Heart left ventricle (tissue), 16 donors: ENCODE measurements around the gene TNS1. TPM values are rescaled to one million over a fixed set of nuclear protein-coding genes. Genes with fewer than 3 reads are reported as not detected.
A peak's percentile ranks its signal among the peaks of the same experiment; 100 is the strongest.

Source experiments
- ATAC-seq, 4 donors: fragments of 200-7000 bp; cut with Tn5 transposase; one replicate each; pipeline ENCODE4 v1.9.1; 2020 to 2022; ENCODE audit warnings: moderate library complexity in 4 of 4, mild to moderate bottlenecking in 3 of 4, moderate number of reproducible peaks in 1 of 4
- DNase-seq, 5 donors: peaks; one replicate each; pipeline ENCODE4 v3.0.0-alpha.2; 2020
- H3K27ac ChIP-seq, 12 donors: fragments of 200-600 bp; sonication (generic) in 4 of 12; one replicate each; pipeline versions ENCODE4 v1.5.0 to v1.8.0; 2016 to 2022; ENCODE audit warnings: mild to moderate bottlenecking in 2 of 12
- H3K27me3 ChIP-seq, 9 donors: fragments of 200-600 bp; sonication (generic) in 2 of 9; one replicate each; pipeline versions ENCODE4 v1.5.1 to v1.8.0; 2016 to 2022; ENCODE audit warnings: mild to moderate bottlenecking in 3 of 9
- H3K36me3 ChIP-seq, 9 donors: fragments of 200-600 bp; sonication (generic) in 2 of 9; one replicate each; pipeline versions ENCODE4 v1.5.0 to v1.8.0; 2018 to 2022; ENCODE audit warnings: mild to moderate bottlenecking in 2 of 9
- H3K4me1 ChIP-seq, 12 donors: fragments of 200-600 bp; sonication (generic) in 4 of 12; one replicate each; pipeline versions ENCODE4 v1.5.0 to v1.8.0; 2016 to 2022; ENCODE audit warnings: mild to moderate bottlenecking in 3 of 12
- H3K4me3 ChIP-seq, 12 donors: fragments of 200-600 bp; sonication (generic) in 4 of 12; one replicate each; pipeline versions ENCODE4 v1.5.0 to v1.8.0; 2017 to 2022; ENCODE audit warnings: mild to moderate bottlenecking in 9 of 12, moderate library complexity in 4 of 12
- H3K9me3 ChIP-seq, 12 donors: fragments of 200-600 bp; sonication (generic) in 4 of 12; one replicate each; pipeline versions ENCODE4 v1.5.0 to v1.8.0; 2016 to 2022; ENCODE audit warnings: mild to moderate bottlenecking in 1 of 12
- POLR2A ChIP-seq, 2 donors: fragments of 450-650 bp; IDR thresholded peaks; one replicate each; pipeline ENCODE4 v1.6.1; 2017; ENCODE audit warnings: antibody characterized with exemption in 2 of 2, mild to moderate bottlenecking in 2 of 2, moderate library complexity in 2 of 2
- WGBS, 4 donors: extraction: QIAGEN DNeasy Blood & Tissue Kit in 2 of 4; methylation state at CpG; one replicate each; pipeline versions ENCODE4 v1.1.5 to v1.1.7; 2013 to 2018; 5-methylcytosine and 5-hydroxymethylcytosine counted together
- intact Hi-C, 10 donors: fragments of 100-400 bp; cut with DNase I; formaldehyde crosslinking; loops; one replicate each; pipeline versions ENCODE4 v1.11.1 to v1.14.2; 2022
- microRNA-seq, 4 donors: library from miRNA; unstranded; fragments of <30 nt; microRNA quantifications; one replicate each; pipeline versions ENCODE4 to v1.2.0, GENCODE V29; 2017 to 2020
- polyA plus RNA-seq, 2 donors: library from polyadenylated mRNA; stranded (reverse); fragments of 200-250 nt; gene quantifications; one replicate each; pipeline ENCODE4 v1.2.3, GENCODE V29; 2013
- total RNA-seq, 9 donors: library from RNA; depleted of rRNA in 2 of 9; stranded (reverse); fragments of >200 nt in 2 of 9; fragmentation: NEBNext Ultra II Directional in 3 of 9; extraction: Animal tissue kit (Norgen Biotek cat#: 25700) in 3 of 9; gene quantifications; one replicate each; pipeline versions ENCODE4 v1.1.0 to v1.2.4, GENCODE V29; 2016 to 2023
- TF ChIP-seq, protein P1 (sequence below), 12 donors: fragments of 200-600 bp; sonication (generic) in 4 of 12; IDR thresholded peaks; one replicate each; pipeline versions ENCODE4 v1.5.0 to v1.8.0; 2018 to 2022; ENCODE audit warnings: antibody characterized with exemption in 12 of 12, mild to moderate bottlenecking in 5 of 12
- donor health status: ischemic (EF 13 %, LVEDD 7.1; RV severe dilation, severe dysfunction).
- donor health status: healthy with polysubstance abuse.
- donor health status: DM: no; HTN: yes; CAD: no.
- donor health status: DM: no; HTN: no; CAD: no.
- donor health status: ischemic (EF 25% LVEDD 6.9; RV normal size, moderate dysfunction).
- donor health status: ischemic (EF 25% LVEDD 5.7; RV mildly dilated, moderate dysfunction).
- donor health status: healthy.
- donor health status: DM: yes; HTN: yes; CAD: no.
- donor health status: ischemic (EF 35%, LVEDD 5.7; RV mildly dilated, moderate dysfunction).
- donor health status: nonischemic (EF 11% LVEDD 7.7; RV severe dilation, severe dysfunction).
- donor health status: DM: yes; HTN: yes; CAD: no.
- donor health status: PGD.
- donor health status: ischemic (EF 29% LVEDD 5.4; RV normal size, mild dysfunction).
- donor health status: nonischemic (EF 23%, LVEDD 6.1; RV moderate dilation, normal function).

TNS1 gene
- total and polyA plus RNA-seq, 11 donors, result 243 to 899 (median 669) TPM

DNA sequence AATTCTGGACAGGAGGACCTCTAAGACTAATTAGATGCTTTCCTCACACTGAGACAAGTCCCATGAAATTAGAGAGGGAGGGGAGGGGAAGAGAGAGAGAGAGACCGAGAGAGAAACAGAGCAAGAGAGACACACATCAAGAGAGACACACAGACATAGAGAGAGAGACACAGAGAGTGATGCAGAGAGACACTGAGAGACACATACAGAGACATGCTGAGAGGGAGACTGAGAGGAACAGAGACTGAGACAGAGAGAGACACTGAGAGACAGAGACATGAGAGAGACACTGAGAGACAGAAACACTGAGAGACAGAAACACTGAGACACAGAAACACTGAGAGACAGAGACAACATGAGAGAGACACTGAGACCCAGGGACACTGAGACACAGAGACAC, 250.8 kb downstream of the TNS1 start:
- Histone ChIP-seq H3K27me3 (peaks cover 0 to 6% (median 0%) of the 10 kb centered on the region in 9 donors), H3K4me1 (peaks cover 0 to 38% (median 13%) of the 10 kb centered on the region in 12 donors), H3K36me3 (no peaks in the 10 kb centered on the region), H3K27ac (peak overlapping the region in 1 of 12 donors; percentile 19), H3K4me3 (no peak overlapping the region), H3K9me3 (no peaks in the 10 kb centered on the region)
- TF ChIP-seq POLR2A (IDR thresholded peaks at IDR 0.05), result no peak
- TF ChIP-seq, protein P1, sequence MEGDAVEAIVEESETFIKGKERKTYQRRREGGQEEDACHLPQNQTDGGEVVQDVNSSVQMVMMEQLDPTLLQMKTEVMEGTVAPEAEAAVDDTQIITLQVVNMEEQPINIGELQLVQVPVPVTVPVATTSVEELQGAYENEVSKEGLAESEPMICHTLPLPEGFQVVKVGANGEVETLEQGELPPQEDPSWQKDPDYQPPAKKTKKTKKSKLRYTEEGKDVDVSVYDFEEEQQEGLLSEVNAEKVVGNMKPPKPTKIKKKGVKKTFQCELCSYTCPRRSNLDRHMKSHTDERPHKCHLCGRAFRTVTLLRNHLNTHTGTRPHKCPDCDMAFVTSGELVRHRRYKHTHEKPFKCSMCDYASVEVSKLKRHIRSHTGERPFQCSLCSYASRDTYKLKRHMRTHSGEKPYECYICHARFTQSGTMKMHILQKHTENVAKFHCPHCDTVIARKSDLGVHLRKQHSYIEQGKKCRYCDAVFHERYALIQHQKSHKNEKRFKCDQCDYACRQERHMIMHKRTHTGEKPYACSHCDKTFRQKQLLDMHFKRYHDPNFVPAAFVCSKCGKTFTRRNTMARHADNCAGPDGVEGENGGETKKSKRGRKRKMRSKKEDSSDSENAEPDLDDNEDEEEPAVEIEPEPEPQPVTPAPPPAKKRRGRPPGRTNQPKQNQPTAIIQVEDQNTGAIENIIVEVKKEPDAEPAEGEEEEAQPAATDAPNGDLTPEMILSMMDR (IDR thresholded peaks at IDR 0.05), result no peak
- intact Hi-C loops, result loop anchor here in 4 of 10 donors (5.0 to 10.0 kb wide), 5 partner anchors 97 to 1237 kb away; no protein-coding TSS in a partner anchor
- WGBS, 4 donors, result 88 to 95% (median 88%) methylated on average over 1 of the region's 1 CpG
- DNase-seq (no peak), ATAC-seq (no peak)

DNA sequence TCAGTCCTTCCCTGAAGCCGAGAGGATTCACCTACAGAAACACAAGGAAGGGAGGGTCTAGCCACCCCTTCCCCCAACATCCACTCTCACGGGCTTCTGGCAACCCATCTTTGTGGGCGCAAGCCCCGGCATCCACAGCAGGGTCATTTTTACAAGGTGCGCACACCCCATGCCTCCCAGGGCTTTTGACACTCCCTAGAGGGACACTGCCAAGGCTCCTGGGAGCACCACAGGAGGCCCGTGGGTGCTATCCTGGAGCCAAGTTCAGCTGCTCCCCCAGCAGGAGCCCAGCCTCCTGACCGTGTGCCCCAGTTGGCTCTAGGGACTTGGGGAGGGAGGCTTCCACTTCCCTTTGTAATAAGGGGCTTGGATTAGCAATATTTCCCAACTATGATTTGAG, 251.6 kb downstream of the TNS1 start:
- intact Hi-C loops, result loop anchor here in 4 of 10 donors (5.0 to 10.0 kb wide), 5 partner anchors 96 to 1236 kb away; no protein-coding TSS in a partner anchor
- Histone ChIP-seq H3K4me1 (peaks cover 0 to 32% (median 9%) of the 10 kb centered on the region in 12 donors), H3K4me3 (no peak overlapping the region), H3K27me3 (no peaks in the 10 kb centered on the region), H3K27ac (peak overlapping the region in 1 of 12 donors; percentile 16), H3K9me3 (no peaks in the 10 kb centered on the region), H3K36me3 (no peaks in the 10 kb centered on the region)
- no peak for TF ChIP-seq POLR2A (IDR thresholded peaks at IDR 0.05)
- TF ChIP-seq, protein P1 (IDR thresholded peaks at IDR 0.05), result no peak
- ATAC-seq (no peak), DNase-seq (no peak)
- 90 to 100% (median 93%) methylated on average over 4 to 7 of the region's 7 CpGs for WGBS, 4 donors

Small RNA genes lying within 50 kb of the gene (microRNA-seq; reads per million reads assigned to microRNA genes)
- gene MIR6809, result 0 to 1.1 (median 0.70) reads per million in 4 donors

Other genes starting within 250 kb of the TNS1 start
- 1 to 10 TPM in 1 of 9 donors, under 1 TPM in 2, not detected in 6; 0.11 to 1.0 (median 0.14) TPM for gene RUFY4, start 66.3 kb upstream of the TNS1 start, total RNA-seq
- not detected for gene RUFY4, start 66.3 kb upstream of the TNS1 start, polyA plus RNA-seq
- 1 to 10 TPM in 2 of 9 donors, under 1 TPM in 7; 0.27 to 2.0 (median 0.56) TPM for gene CXCR2, start 123.0 kb upstream of the TNS1 start, total RNA-seq
- under 1 TPM; 0.11 to 0.19 TPM for gene CXCR2, start 123.0 kb upstream of the TNS1 start, polyA plus RNA-seq
- 1 to 10 TPM in 2 of 9 donors, under 1 TPM in 7; 0.23 to 1.9 (median 0.59) TPM for gene CXCR1, start 164.0 kb upstream of the TNS1 start, total RNA-seq
- gene CXCR1, start 164.0 kb upstream of the TNS1 start, polyA plus RNA-seq, result under 1 TPM; 0.08 to 0.22 TPM
- gene ARPC2, start 214.2 kb upstream of the TNS1 start, total RNA-seq, result 100 to 1,000 TPM; 126 to 278 (median 139) TPM
- gene ARPC2, start 214.2 kb upstream of the TNS1 start, polyA plus RNA-seq, result 100 to 1,000 TPM in 1 of 2 donors, 10 to 100 TPM in 1; 64.9 to 223 TPM